Gastroesophageal sphincter (tissue), 4 donors: ENCODE measurements around the gene BICD1. TPM values are rescaled to one million over a fixed set of nuclear protein-coding genes. Genes with fewer than 3 reads are reported as not detected.

Source experiments
- ATAC-seq: fragments of 150-250 bp; one replicate; pipeline ENCODE4 v1.9.1; 2016; ENCODE audit warnings: mild to moderate bottlenecking, moderate library complexity
- H3K27ac ChIP-seq, 4 donors: fragments of 200-600 bp; sonication (generic) in 3 of 4; 1 replicate in 3 of 4; 2 replicates in 1 of 4; pipeline ENCODE4 v1.5.1; 2016 to 2019
- H3K27me3 ChIP-seq: fragments of 200-600 bp; sonication (generic); one replicate; pipeline ENCODE4 v1.5.1; 2019
- H3K36me3 ChIP-seq, 2 donors: fragments of 200-600 bp; sonication (generic); one replicate each; pipeline ENCODE4 v1.5.1; 2019; ENCODE audit warnings: control low read depth in 1 of 2
- H3K4me1 ChIP-seq, 3 donors: fragments of 200-600 bp; sonication (generic); 1 replicate in 2 of 3; 2 replicates in 1 of 3; pipeline ENCODE4 v1.5.1; 2016 to 2019; ENCODE audit warnings: control low read depth in 2 of 3
- H3K4me3 ChIP-seq, 2 donors: fragments of 200-600 bp; sonication (generic); one replicate each; pipeline ENCODE4 v1.5.1; 2019; ENCODE audit warnings: mild to moderate bottlenecking in 1 of 2, moderate library complexity in 1 of 2
- H3K9me3 ChIP-seq, 3 donors: fragments of 200-600 bp; sonication (generic); one replicate each; pipeline ENCODE4 v1.5.1; 2017 to 2019; ENCODE audit warnings: control low read depth in 2 of 3
- CTCF ChIP-seq, 4 experiments: fragments of 200-600 bp in 2 of 4; fragments of 450-650 bp in 2 of 4; sonication (generic) in 1 of 4; IDR thresholded peaks; one replicate each; pipeline ENCODE4 v1.5.1; 2017 to 2019; ENCODE audit warnings: antibody characterized with exemption in 4 of 4, mild to moderate bottlenecking in 2 of 4, moderate library complexity in 2 of 4
- EP300 ChIP-seq: sonication (generic); formaldehyde crosslinking; IDR thresholded peaks from one replicate; pipeline ENCODE4 v1.6.1; 2017; ENCODE audit warnings: antibody characterized with exemption, mild to moderate bottlenecking
- POLR2A ChIP-seq, 2 donors: fragments of 450-650 bp; IDR thresholded peaks; one replicate each; pipeline ENCODE4 v1.6.1; 2017; ENCODE audit warnings: antibody characterized with exemption in 2 of 2, mild to moderate bottlenecking in 2 of 2, moderate library complexity in 1 of 2
- POLR2AphosphoS5 ChIP-seq: sonication (generic); formaldehyde crosslinking; IDR thresholded peaks from one replicate; pipeline ENCODE4 v1.6.1; 2017; ENCODE audit warnings: antibody characterized with exemption
- WGBS, 2 donors: methylation state at CpG; one replicate each; pipeline ENCODE4 v1.1.5; 2018; ENCODE audit warnings: low coverage in 1 of 2; 5-methylcytosine and 5-hydroxymethylcytosine counted together
- total RNA-seq, 4 donors: library from RNA; depleted of rRNA; stranded (reverse); fragments of >200 nt; gene quantifications; one replicate each; pipeline ENCODE4 v1.1.0, GENCODE V29; 2016

Gene BICD1
- total RNA-seq, 4 donors from 2014 or later: 3.8 to 22.5 (median 16.3) TPM

GRCh38 chr12:32309811-32310736, 203.4 kb downstream of the BICD1 start:
- peaks cover 0 to 4% (median 0%) of the 10 kb centered on the region in 3 donors for H3K4me1 ChIP-seq
- H3K27ac ChIP-seq: no peak overlapping the region
- WGBS, 2 donors: 50 to 64% methylated on average over 7 to 8 of the region's 10 CpGs
- ATAC-seq: no peak
- H3K9me3 ChIP-seq: no peaks in the 10 kb centered on the region
- peaks cover 0 to 18% of the 10 kb centered on the region in 2 donors for H3K36me3 ChIP-seq
- no peak overlapping the region for H3K4me3 ChIP-seq
- no peak for TF ChIP-seq POLR2A (IDR thresholded peaks at IDR 0.05)
- no peak for TF ChIP-seq EP300
- TF ChIP-seq CTCF (IDR thresholded peaks at IDR 0.05): no peak
- TF ChIP-seq POLR2AphosphoS5: no peak
- no peaks in the 10 kb centered on the region for H3K27me3 ChIP-seq

DNA sequence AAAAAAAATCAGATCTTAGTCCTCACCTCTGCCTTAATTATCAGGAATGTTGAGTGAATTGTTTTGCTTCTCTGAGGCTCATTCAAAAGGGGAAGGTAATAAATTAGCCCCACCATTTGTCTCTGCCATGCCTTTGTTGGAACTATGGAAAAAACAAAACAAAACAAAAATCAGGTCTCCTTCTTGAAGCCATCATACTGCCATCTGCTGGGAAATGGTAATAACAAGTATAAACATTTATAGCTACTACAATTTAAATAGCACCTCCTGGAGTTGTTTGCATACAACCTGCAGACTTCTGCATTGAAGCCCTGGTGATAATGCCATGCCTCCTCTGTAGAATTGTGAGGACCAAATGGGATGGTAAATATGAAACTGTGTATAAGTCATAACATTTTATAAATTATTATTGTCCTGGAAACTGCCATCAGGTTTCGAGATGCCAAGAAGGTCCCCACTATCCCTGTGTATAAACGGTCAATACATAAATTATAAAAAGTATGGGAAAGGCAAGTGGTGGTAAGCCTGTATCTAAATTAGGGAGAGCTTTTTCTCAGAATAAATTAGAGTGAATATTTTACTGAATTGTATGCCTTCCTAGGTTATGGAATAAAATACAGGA, 205.5 kb downstream of the BICD1 start:
- no peak for ATAC-seq
- no peak for TF ChIP-seq POLR2A (IDR thresholded peaks at IDR 0.05)
- no peak for TF ChIP-seq EP300
- peak; percentile 10 to 60 (median 50) for TF ChIP-seq CTCF (IDR thresholded peaks at IDR 0.05)
- H3K4me3 ChIP-seq: no peak overlapping the region
- no peaks in the 10 kb centered on the region for H3K9me3 ChIP-seq
- H3K27me3 ChIP-seq: no peaks in the 10 kb centered on the region
- H3K27ac ChIP-seq: no peak overlapping the region
- H3K4me1 ChIP-seq: peaks cover 0 to 4% (median 0%) of the 10 kb centered on the region in 3 donors
- peaks cover 0 to 3% of the 10 kb centered on the region in 2 donors for H3K36me3 ChIP-seq
- 79 to 80% methylated on average over 2 of the region's 2 CpGs for WGBS, 2 donors

GRCh38 chr12:32322354-32322753, 215.7 kb downstream of the BICD1 start:
- no peak for ATAC-seq
- Histone ChIP-seq H3K27ac (no peak overlapping the region), H3K4me1 (no peaks in the 10 kb centered on the region), H3K27me3 (no peaks in the 10 kb centered on the region), H3K9me3 (no peaks in the 10 kb centered on the region), H3K36me3 (peaks cover 0 to 2% of the 10 kb centered on the region in 2 donors), H3K4me3 (no peak overlapping the region)
- WGBS, 2 donors: 91 to 100% methylated on average over 3 to 7 of the region's 7 CpGs
- no peak for TF ChIP-seq CTCF (IDR thresholded peaks at IDR 0.05)

GRCh38 chr12:32331133-32331532, 224.5 kb downstream of the BICD1 start:
- H3K4me1 ChIP-seq: no peaks in the 10 kb centered on the region
- no peak overlapping the region for H3K4me3 ChIP-seq
- H3K27me3 ChIP-seq: no peaks in the 10 kb centered on the region
- H3K27ac ChIP-seq: no peak overlapping the region
- ATAC-seq: no peak
- no peaks in the 10 kb centered on the region for H3K9me3 ChIP-seq
- TF ChIP-seq EP300: no peak
- no peak for TF ChIP-seq POLR2AphosphoS5
- TF ChIP-seq POLR2A (IDR thresholded peaks at IDR 0.05): no peak
- TF ChIP-seq CTCF (IDR thresholded peaks at IDR 0.05): no peak
- WGBS, 2 donors: 94 to 97% methylated on average over 2 of the region's 2 CpGs
- peaks cover 0 to 25% of the 10 kb centered on the region in 2 donors for H3K36me3 ChIP-seq

GRCh38 chr12:32332446-32332845, 225.8 kb downstream of the BICD1 start:
- H3K4me3 ChIP-seq: no peak overlapping the region
- H3K4me1 ChIP-seq: no peaks in the 10 kb centered on the region
- TF ChIP-seq POLR2AphosphoS5 (no peak), CTCF (IDR thresholded peaks at IDR 0.05) (no peak), EP300 (no peak), POLR2A (IDR thresholded peaks at IDR 0.05) (no peak)
- no peak overlapping the region for H3K27ac ChIP-seq
- no peak for ATAC-seq
- H3K9me3 ChIP-seq: no peaks in the 10 kb centered on the region
- 55 to 60% methylated on average over 3 of the region's 3 CpGs for WGBS, 2 donors
- peaks cover 0 to 26% of the 10 kb centered on the region in 2 donors for H3K36me3 ChIP-seq
- no peaks in the 10 kb centered on the region for H3K27me3 ChIP-seq
